HTR-8/SVneo (cell line): Measurements from ENCODE around the gene COL28A1.
"Not testable (repeated sequence)": the region's sequence is repeated elsewhere in the genome, so short reads cannot be mapped to it uniquely, and the experiment has no call there.

Source experiments
- DNase-seq: peaks from one replicate; pipeline ENCODE4 v3.0.0; 2011; ENCODE audit warnings: low spot score, mixed read lengths; ENCODE audit not compliant: insufficient read length
- FAIRE-seq: peaks from 2 replicates; lab custom pipeline; 2011; peaks lifted over from hg19 to GRCh38; lab: Jason Lieb, UNC

Gene COL28A1

GRCh38 chr7:7424151-7424873 lies 111.4 kb downstream of the COL28A1 start:
- FAIRE-seq (peak; percentile 72), DNase-seq (peak; percentile 79)

- no peak for DNase-seq
- FAIRE-seq, result no peak
Observed at GRCh38 chr7:7422641-7423040, 113.0 kb downstream of the COL28A1 start.

- FAIRE-seq (no peak), DNase-seq (no peak)
Observed at GRCh38 chr7:7421826-7422225, 113.8 kb downstream of the COL28A1 start.

- FAIRE-seq (no peak), DNase-seq (no peak)
Observed at GRCh38 chr7:7418997-7419396, 116.7 kb downstream of the COL28A1 start.

- no peak for DNase-seq
- no peak for FAIRE-seq
Observed at GRCh38 chr7:7417851-7418250, 117.8 kb downstream of the COL28A1 start.

- DNase-seq (no peak), FAIRE-seq (no peak)
Observed at GRCh38 chr7:7417414-7417813, 118.3 kb downstream of the COL28A1 start.

GRCh38 chr7:7416031-7416858 lies 119.4 kb downstream of the COL28A1 start:
- no peak for FAIRE-seq
- DNase-seq, result no peak

GRCh38 chr7:7414791-7415603 lies 120.7 kb downstream of the COL28A1 start:
- FAIRE-seq (no peak), DNase-seq (no peak)

GRCh38 chr7:7408001-7408770 lies 127.5 kb downstream of the COL28A1 start:
- DNase-seq (no peak), FAIRE-seq (no peak)

GRCh38 chr7:7405461-7405860 lies 130.2 kb downstream of the COL28A1 start:
- FAIRE-seq, result no peak
- no peak for DNase-seq

GRCh38 chr7:7399707-7400106 lies 136.0 kb downstream of the COL28A1 start:
- no peak for FAIRE-seq
- no peak for DNase-seq

GRCh38 chr7:7395785-7396184 lies 139.9 kb downstream of the COL28A1 start:
- DNase-seq (no peak), FAIRE-seq (no peak)

GRCh38 chr7:7388164-7388563 lies 147.5 kb downstream of the COL28A1 start:
- not testable (repeated sequence) for FAIRE-seq, DNase-seq

- FAIRE-seq, result no peak
- DNase-seq, result no peak
Observed at GRCh38 chr7:7385421-7385820, 150.3 kb downstream of the COL28A1 start.

GRCh38 chr7:7384228-7384627 lies 151.4 kb downstream of the COL28A1 start:
- FAIRE-seq (no peak), DNase-seq (no peak)

- FAIRE-seq, result no peak
- DNase-seq, result no peak
Observed at GRCh38 chr7:7375538-7375937, 160.1 kb downstream of the COL28A1 start.

- DNase-seq, result no peak
Observed at GRCh38 chr7:7370076-7370475, 165.6 kb downstream of the COL28A1 start.

GRCh38 chr7:7369134-7369533 lies 166.5 kb downstream of the COL28A1 start:
- FAIRE-seq, result no peak

More at GRCh38 chr7:7370076-7370475, 165.6 kb downstream of the COL28A1 start:
- no peak for FAIRE-seq

GRCh38 chr7:7354674-7355073 lies 181.0 kb downstream of the COL28A1 start:
- FAIRE-seq (no peak), DNase-seq (no peak)

More at GRCh38 chr7:7369134-7369533, 166.5 kb downstream of the COL28A1 start:
- no peak for DNase-seq

GRCh38 chr7:7352845-7353244 lies 182.8 kb downstream of the COL28A1 start:
- no peak for FAIRE-seq
- no peak for DNase-seq
